Measurements from ENCODE around the gene NOD2.

NOD2 gene

GRCh38 chr16:50741225-50741780 is 47.9 kb downstream of the NOD2 start:
- no peak for DNase-seq (ENCODE audit: low read depth in 1 of 2, low spot score in 1 of 2)

GRCh38 chr16:50741781-50742575 is 48.6 kb downstream of the NOD2 start, which contains the start of gene CYLD:
Gene CYLD, plus strand, starts transcription at chr16:50742086. Its CDS starts 7,613 bp downstream, at chr16:50749699.
- peak; percentile 97 to 100 for DNase-seq (ENCODE audit: low read depth in 1 of 2, low spot score in 1 of 2)

- no peak for DNase-seq (ENCODE audit: low read depth in 1 of 2, low spot score in 1 of 2)
These were observed 49.3 kb downstream of the NOD2 start for GRCh38 chr16:50742576-50743200.

- DNase-seq (ENCODE audit: low read depth in 1 of 2, low spot score in 1 of 2): no peak
These were observed 50.3 kb downstream of the NOD2 start for GRCh38 chr16:50743581-50744225.

GRCh38 chr16:50744881-50745280 is 51.5 kb downstream of the NOD2 start:
- DNase-seq (ENCODE audit: low read depth in 1 of 2, low spot score in 1 of 2): no peak

- DNase-seq (ENCODE audit: low read depth in 1 of 2, low spot score in 1 of 2): no peak
These were observed 52.5 kb downstream of the NOD2 start for GRCh38 chr16:50745940-50746339.

- no peak for DNase-seq (ENCODE audit: low read depth in 1 of 2, low spot score in 1 of 2)
These were observed 54.0 kb downstream of the NOD2 start for GRCh38 chr16:50747207-50747956.

GRCh38 chr16:50751528-50751927 is 58.1 kb downstream of the NOD2 start:
- no peak for DNase-seq (ENCODE audit: low read depth in 1 of 2, low spot score in 1 of 2)

- no peak for DNase-seq (ENCODE audit: low read depth in 1 of 2, low spot score in 1 of 2)
These were observed 59.2 kb downstream of the NOD2 start for GRCh38 chr16:50752471-50753235.

- DNase-seq (ENCODE audit: low read depth in 1 of 2, low spot score in 1 of 2): no peak
These were observed 63.1 kb downstream of the NOD2 start for GRCh38 chr16:50756473-50756872.

GRCh38 chr16:50761267-50761666 is 67.9 kb downstream of the NOD2 start:
- no peak for DNase-seq (ENCODE audit: low read depth in 1 of 2, low spot score in 1 of 2)

- DNase-seq (ENCODE audit: low read depth in 1 of 2, low spot score in 1 of 2): no peak
These were observed 68.8 kb downstream of the NOD2 start for GRCh38 chr16:50762241-50762640.

- no peak for DNase-seq (ENCODE audit: low read depth in 1 of 2, low spot score in 1 of 2)
These were observed 69.8 kb downstream of the NOD2 start for GRCh38 chr16:50763211-50763610.

- DNase-seq (ENCODE audit: low read depth in 1 of 2, low spot score in 1 of 2): no peak
These were observed 71.9 kb downstream of the NOD2 start for GRCh38 chr16:50765260-50765659.

- DNase-seq (ENCODE audit: low read depth in 1 of 2, low spot score in 1 of 2): no peak
These were observed 72.5 kb downstream of the NOD2 start for GRCh38 chr16:50765861-50766260.

GRCh38 chr16:50767197-50767596 is 73.8 kb downstream of the NOD2 start:
- no peak for DNase-seq (ENCODE audit: low read depth in 1 of 2, low spot score in 1 of 2)

GRCh38 chr16:50771366-50771765 is 78.0 kb downstream of the NOD2 start:
- no peak for DNase-seq (ENCODE audit: low read depth in 1 of 2, low spot score in 1 of 2)

- no peak for DNase-seq (ENCODE audit: low read depth in 1 of 2, low spot score in 1 of 2)
These were observed 81.0 kb downstream of the NOD2 start for GRCh38 chr16:50774405-50774804.

- DNase-seq (ENCODE audit: low read depth in 1 of 2, low spot score in 1 of 2): no peak
These were observed 81.6 kb downstream of the NOD2 start for GRCh38 chr16:50774960-50775359.

- no peak for DNase-seq (ENCODE audit: low read depth in 1 of 2, low spot score in 1 of 2)
These were observed 82.6 kb downstream of the NOD2 start for GRCh38 chr16:50776037-50776436.

Data from activated CD4-positive, alpha-beta T cell treated with anti-CD3 and anti-CD28 coated beads, Interleukin-2, amount 50 U/mL, for 24 hours (primary cell).